GM06990 (cell line): Measurements from ENCODE around the gene UST.

Experiments used
- DNase-seq: peaks from one replicate; pipeline ENCODE4 v3.0.0-alpha.2; 2011; ENCODE audit not compliant: insufficient read length; ENCODE audit errors: extremely low read depth
- H3K27me3 ChIP-seq: replicated peaks from 2 replicates; pipeline ENCODE4 v1.6.0; 2011; ENCODE audit warnings: low read length; ENCODE audit not compliant: control insufficient read depth, insufficient read depth
- H3K36me3 ChIP-seq: 2 replicates; pipeline ENCODE4 v1.5.1; 2011; ENCODE audit warnings: low read length; ENCODE audit not compliant: control insufficient read depth, insufficient read depth
- H3K4me3 ChIP-seq: replicated peaks from 2 replicates; pipeline ENCODE4 v1.5.1; 2011; ENCODE audit warnings: low read depth, mild to moderate bottlenecking, control low read depth, low read length
- CTCF ChIP-seq: IDR thresholded peaks from 2 replicates; pipeline ENCODE4 v1.5.1; 2011; ENCODE audit warnings: low read length, control low read depth, mild to moderate bottlenecking, inconsistent platforms; ENCODE audit not compliant: insufficient read depth, poor library complexity, severe bottlenecking

UST gene

GRCh38 chr6:149090937-149091336 lies 344.1 kb downstream of the UST start:
- Histone ChIP-seq H3K4me3 (no peak overlapping the region), H3K36me3 (no peaks in the 10 kb centered on the region), H3K27me3 (no peaks in the 10 kb centered on the region)
- TF ChIP-seq CTCF, result no peak
- no peak for DNase-seq

GRCh38 chr6:149093643-149094042 lies 346.8 kb downstream of the UST start:
- no peak for DNase-seq
- no peak for TF ChIP-seq CTCF
- H3K4me3 ChIP-seq, result no peak overlapping the region

GRCh38 chr6:149094156-149094555 lies 347.3 kb downstream of the UST start:
- no peak overlapping the region for H3K4me3 ChIP-seq
- no peaks in the 10 kb centered on the region for H3K36me3 ChIP-seq
- H3K27me3 ChIP-seq, result no peaks in the 10 kb centered on the region
- DNase-seq, result no peak
- no peak for TF ChIP-seq CTCF

More at GRCh38 chr6:149093643-149094042, 346.8 kb downstream of the UST start:
- Histone ChIP-seq H3K27me3 (no peaks in the 10 kb centered on the region), H3K36me3 (no peaks in the 10 kb centered on the region)

GRCh38 chr6:149094934-149095351 lies 348.1 kb downstream of the UST start:
- Histone ChIP-seq H3K4me3 (no peak overlapping the region), H3K27me3 (no peaks in the 10 kb centered on the region), H3K36me3 (no peaks in the 10 kb centered on the region)
- no peak for TF ChIP-seq CTCF
- no peak for DNase-seq

GRCh38 chr6:149095842-149096241 lies 349.0 kb downstream of the UST start:
- H3K4me3 ChIP-seq, result no peak overlapping the region
- H3K36me3 ChIP-seq, result no peaks in the 10 kb centered on the region
- no peak for DNase-seq
- no peak for TF ChIP-seq CTCF
- no peaks in the 10 kb centered on the region for H3K27me3 ChIP-seq

- DNase-seq, result no peak
- H3K4me3 ChIP-seq, result no peak overlapping the region
- no peak for TF ChIP-seq CTCF
- H3K36me3 ChIP-seq, result no peaks in the 10 kb centered on the region
- H3K27me3 ChIP-seq, result no peaks in the 10 kb centered on the region
These were observed 351.0 kb downstream of the UST start for GRCh38 chr6:149097794-149098193.
